GM12801 (cell line): Measurements from ENCODE around the gene PCSK9.

Source experiments
- CTCF ChIP-seq: IDR thresholded peaks from one replicate; pipeline ENCODE4 v1.5.1; 2011; ENCODE audit warnings: control low read depth; ENCODE audit not compliant: insufficient read length; ENCODE audit errors: extremely low read depth

PCSK9 gene

GRCh38 chr1:55107101-55107500, 67.8 kb downstream of the PCSK9 start:
- no peak for TF ChIP-seq CTCF
